Epithelial cell of esophagus (primary cell): Measurements from ENCODE around the gene ZBTB16.

Experiments
- DNase-seq: peaks from one replicate; pipeline ENCODE4 v3.0.0; 2010; ENCODE audit warnings: low read depth
- H3K4me3 ChIP-seq: 2 replicates; pipeline ENCODE4 v1.5.1; 2011; ENCODE audit warnings: mild to moderate bottlenecking, low read length, control low read depth
- TF ChIP-seq, protein P1 (sequence below): IDR thresholded peaks from 2 replicates; pipeline ENCODE4 v1.5.1; 2011; ENCODE audit warnings: low read depth, mild to moderate bottlenecking, low read length, control low read depth, inconsistent platforms; ENCODE audit not compliant: insufficient read depth; ENCODE audit errors: missing control alignments

ZBTB16 gene

DNA sequence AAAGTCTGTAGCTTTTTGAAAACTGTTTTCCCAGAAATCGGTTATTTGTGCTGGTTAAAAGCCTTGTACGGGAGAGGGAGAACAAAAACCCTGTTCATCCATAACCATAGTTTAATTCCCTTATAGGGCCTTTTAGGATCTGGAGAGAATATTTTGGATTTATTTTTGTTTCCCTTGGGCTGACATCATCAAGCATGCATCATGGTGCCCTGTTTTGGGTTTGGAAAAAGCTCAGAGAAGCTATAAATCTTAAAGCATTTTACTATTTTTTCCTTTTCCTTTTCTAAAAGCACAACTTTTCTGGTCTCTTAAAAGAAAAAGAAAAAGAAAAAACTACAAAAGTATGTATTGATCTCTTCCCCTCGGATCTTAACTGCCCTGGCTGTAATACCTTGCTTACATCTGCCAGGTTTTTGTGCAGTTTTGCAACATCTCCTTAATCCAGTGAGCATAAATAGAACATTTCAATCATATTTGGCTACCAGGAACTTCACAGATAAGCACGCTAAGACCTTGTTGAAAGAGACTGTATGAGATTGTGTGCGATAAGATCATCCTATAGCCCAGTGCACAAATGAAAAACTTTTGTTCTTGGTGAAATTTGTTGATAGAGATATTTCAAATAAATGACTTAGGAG, 88.0 kb downstream of the ZBTB16 start:
- TF ChIP-seq, protein P1, sequence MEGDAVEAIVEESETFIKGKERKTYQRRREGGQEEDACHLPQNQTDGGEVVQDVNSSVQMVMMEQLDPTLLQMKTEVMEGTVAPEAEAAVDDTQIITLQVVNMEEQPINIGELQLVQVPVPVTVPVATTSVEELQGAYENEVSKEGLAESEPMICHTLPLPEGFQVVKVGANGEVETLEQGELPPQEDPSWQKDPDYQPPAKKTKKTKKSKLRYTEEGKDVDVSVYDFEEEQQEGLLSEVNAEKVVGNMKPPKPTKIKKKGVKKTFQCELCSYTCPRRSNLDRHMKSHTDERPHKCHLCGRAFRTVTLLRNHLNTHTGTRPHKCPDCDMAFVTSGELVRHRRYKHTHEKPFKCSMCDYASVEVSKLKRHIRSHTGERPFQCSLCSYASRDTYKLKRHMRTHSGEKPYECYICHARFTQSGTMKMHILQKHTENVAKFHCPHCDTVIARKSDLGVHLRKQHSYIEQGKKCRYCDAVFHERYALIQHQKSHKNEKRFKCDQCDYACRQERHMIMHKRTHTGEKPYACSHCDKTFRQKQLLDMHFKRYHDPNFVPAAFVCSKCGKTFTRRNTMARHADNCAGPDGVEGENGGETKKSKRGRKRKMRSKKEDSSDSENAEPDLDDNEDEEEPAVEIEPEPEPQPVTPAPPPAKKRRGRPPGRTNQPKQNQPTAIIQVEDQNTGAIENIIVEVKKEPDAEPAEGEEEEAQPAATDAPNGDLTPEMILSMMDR = no peak
- no peak overlapping the region for H3K4me3 ChIP-seq
- DNase-seq = no peak

DNA sequence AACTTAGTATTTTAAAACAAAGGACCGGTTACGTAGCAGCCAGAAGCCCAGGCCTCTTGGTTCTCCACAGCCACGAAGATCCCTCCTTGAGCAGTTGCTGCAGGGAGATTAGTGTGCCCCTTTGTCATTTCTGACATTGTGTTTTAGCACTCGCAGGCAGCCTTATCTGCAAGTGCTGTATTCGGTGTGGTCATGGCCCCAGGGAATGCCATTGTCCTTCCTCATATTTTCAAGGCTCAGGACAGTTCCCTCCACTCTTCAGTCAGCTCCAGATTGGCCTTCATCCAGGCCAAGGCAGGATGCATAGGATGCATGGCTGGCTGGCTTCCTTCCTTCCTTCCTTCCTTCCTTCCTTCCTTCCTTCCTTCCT, 88.5 kb downstream of the ZBTB16 start:
- H3K4me3 ChIP-seq = no peak overlapping the region
- TF ChIP-seq, protein P1 = no peak
- no peak for DNase-seq

DNA sequence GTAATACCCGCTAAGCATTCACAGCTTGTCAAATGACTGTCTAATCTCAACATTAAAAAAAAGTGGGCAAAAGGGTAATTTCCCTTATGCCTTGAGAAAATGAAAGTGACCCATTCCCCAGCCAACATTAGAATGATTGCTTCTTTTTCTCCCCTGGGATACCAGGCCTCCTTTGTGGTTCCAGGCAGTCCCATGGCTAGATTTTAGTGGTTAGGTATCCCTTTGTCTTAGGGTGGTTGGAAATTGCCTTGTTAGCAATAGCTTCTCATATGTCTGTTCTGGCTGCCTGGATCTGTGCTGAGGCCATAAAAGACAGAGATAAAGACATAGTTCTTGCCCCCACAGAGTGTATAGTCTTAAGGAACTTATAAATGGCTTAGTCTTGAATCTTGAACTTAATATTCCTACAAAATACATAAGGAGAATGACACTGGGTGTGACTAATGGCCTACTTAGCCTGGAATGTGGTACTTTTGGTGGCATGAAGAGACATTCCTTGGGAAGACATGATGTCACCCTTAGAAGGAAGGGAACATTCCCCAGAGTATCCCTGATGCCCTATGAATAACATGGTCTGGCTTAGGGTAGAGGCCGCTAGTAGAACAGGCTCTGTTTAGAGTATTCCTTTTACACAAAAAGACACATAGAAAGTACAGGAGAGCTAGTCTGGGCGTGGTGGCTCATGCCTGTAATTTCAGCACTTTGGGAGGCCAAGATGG, 90.3 kb downstream of the ZBTB16 start:
- DNase-seq = no peak
- TF ChIP-seq, protein P1 = no peak
- no peak overlapping the region for H3K4me3 ChIP-seq

DNA sequence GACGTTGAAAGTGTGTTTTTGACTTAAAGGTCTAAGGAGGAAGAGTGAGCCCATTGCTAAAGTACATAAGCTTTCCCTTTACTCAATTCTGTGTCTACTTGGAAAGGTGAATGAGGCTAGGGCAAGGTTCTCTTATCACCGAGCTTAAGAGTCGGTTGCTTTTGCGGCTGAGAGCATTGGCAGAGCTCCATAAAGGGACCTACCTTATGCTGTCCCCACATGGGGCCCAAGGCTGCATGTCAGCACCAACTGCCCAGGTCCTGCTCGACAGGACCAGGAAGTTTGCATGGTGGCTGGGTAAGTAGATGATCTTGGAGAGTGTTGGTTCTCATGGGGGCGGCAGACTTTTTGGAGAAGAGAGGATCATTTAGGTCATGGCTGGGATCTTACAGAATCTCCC, 91.2 kb downstream of the ZBTB16 start:
- H3K4me3 ChIP-seq = no peak overlapping the region
- DNase-seq = no peak
- TF ChIP-seq, protein P1 = no peak

DNA sequence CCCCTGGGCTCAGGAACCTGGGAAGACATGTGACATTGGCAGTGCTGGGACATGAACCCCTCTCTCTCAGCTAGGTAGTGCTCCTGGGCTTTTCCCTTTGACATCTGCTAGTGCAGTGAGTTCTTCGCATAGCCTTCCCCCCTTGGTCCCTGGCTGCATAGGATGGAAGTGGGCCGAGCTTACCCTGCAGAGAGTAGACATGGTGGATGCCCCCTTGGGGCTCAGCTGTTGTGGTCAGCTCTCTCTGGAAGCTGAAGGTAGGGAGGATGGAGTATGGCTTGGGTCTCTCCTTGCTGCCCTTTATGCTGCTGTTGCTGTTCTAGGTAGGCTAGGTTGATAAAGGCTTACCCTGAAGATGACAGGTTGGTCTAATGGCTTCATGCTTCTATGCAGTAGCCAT, 92.1 kb downstream of the ZBTB16 start:
- TF ChIP-seq, protein P1 = no peak
- DNase-seq = no peak

DNA sequence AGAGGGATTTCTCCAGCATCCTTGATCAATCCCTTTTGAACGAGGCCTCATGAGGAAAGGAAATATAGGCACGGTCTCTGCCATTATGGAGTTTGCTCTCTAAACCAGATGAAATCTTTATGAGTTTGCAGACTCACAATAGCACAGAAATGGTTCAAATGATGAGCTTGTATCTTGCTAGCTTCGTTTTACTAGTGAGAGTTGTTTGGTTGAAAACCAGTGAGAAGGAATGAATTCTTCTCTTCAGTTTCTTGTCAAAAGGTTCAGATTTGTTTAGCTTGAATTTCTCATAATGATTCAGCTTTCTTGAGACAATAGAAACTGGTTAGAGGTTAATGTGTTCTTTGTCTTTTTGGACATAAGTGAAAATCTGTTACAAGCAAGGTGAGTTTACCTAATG, 92.7 kb downstream of the ZBTB16 start:
- no peak for DNase-seq
- H3K4me3 ChIP-seq = no peak overlapping the region
- TF ChIP-seq, protein P1 = no peak

More for the DNA sequence above, 92.1 kb downstream of the ZBTB16 start:
- H3K4me3 ChIP-seq = no peak overlapping the region

DNA sequence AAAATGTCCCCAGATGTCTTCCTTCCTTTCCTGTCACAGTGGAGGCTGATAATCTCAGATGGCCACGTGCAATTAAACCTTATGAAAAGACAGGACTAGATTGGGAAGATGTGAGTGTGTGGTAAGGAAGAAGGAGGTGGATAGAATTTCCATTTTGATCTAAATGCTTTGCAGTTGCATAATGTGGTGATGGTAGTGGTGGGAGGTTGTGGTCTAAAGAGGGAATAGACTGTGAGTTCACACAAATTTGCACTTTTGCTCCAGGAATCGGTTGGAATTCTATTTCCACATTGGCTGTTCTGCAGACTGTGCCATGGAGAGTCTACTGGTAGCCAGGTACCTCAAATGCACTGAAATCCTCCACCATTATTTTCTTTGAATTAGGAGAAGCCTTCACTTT, 93.3 kb downstream of the ZBTB16 start:
- TF ChIP-seq, protein P1 = no peak
- DNase-seq = no peak
- no peak overlapping the region for H3K4me3 ChIP-seq
